HG03039 (cell line): ENCODE results near the gene ROR1.
"Not testable (repeated sequence)": the region's sequence is repeated elsewhere in the genome, so short reads cannot be mapped to it uniquely, and the experiment has no call there.

ENCODE experiments used
- ATAC-seq: cut with Tn5 transposase; IDR thresholded peaks from one replicate; pipeline ENCODE4 v1.9.1; 2021; ENCODE audit warnings: mild to moderate bottlenecking, moderate library complexity; ENCODE audit not compliant: unreplicated experiment

ROR1 gene

DNA sequence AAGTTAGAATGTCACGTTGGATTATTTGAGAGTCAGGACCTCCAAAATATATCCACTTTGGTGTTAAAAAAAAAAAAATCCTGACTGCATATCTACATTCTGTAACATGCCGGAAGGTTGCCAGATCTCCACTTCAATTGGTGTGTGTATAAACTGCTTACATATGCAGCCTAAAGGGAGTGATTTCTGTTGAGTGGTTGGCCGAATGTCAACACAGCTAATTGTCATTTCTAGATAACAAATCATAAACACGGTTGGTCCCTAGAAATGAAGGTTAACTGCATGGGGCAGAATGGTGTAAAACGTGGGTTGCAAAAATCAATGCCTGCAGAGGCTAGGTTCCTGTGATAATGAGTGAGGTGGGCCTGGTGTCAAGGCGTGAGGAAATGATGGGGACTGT lies 15.0 kb upstream of the ROR1 start:
- no peak for ATAC-seq

DNA sequence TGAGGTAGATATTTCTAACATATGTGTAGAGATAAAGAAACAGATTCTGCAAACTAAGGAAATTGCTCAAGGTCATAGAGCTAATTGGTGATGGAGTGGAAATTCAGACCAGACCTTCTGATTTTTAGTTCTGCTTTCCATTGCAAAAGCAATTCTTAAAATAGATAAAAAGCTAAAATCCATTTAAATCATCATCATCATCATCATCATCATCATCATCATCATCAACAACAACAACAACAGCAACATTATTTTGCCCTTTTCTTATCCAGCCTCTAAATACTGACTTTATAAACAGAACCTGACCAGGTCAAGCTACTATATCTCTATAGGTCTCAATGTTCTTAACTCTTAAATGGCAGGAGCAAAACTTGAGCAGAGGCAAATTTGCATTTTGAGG lies 14.0 kb upstream of the ROR1 start:
- no peak for ATAC-seq

DNA sequence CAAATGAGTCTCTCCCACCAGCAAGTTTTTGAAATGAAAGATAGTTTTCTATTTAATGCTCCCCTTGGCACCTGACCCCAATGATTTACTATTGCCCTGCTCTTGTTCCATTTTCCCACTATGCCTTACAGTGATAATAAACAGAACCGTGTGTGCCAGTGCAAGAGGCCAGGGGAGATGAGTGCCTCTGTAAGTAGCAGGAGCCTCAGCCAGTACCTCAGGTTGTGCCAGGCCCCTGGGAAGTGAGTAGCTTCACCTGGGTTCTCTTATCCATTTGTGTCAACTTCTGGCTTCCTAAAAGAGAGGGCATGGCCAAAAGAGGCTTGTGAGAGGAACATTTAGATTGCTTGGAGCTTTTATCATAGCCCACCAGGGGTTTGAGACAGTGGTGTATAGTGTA lies 3.4 kb upstream of the ROR1 start:
- ATAC-seq = no peak

DNA sequence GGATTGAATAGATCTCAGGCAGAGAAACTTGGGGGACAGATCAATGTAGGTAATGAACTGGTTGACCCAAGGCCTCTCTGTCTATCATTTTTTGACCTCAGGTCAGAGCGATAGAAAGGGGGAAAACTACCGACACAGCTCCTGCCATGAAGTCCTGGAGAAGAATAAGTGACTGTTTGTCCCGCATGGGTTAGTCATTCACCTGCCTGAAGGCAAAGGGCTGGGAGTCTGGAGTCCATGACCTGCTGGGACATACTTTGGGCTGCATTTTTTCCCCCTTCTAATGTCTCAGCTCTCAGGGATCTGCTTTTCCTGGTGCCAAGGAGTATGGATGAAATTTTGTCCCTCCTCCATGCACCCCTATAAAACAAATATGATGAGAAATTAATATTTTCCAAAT lies 1.6 kb upstream of the ROR1 start:
- ATAC-seq = no peak

DNA sequence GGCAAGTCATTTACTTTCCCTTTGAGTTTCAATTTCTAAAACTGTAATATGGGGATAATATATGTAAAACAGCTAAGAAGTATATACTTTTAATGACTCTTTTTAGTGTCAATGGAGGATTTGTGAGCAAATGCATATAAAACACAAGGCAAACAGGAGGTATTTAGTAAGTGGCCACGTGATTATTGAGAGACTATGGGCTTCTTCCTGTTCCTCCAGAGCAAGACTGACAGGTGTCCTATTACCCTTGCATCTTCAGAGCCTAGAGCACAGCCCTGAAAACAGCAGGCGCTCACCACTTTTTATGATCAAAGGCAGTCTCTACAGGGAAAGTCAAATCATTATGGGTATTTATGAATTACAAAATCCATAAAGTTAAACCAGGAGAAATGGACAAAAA lies 941 bp upstream of the ROR1 start:
- ATAC-seq = no peak

DNA sequence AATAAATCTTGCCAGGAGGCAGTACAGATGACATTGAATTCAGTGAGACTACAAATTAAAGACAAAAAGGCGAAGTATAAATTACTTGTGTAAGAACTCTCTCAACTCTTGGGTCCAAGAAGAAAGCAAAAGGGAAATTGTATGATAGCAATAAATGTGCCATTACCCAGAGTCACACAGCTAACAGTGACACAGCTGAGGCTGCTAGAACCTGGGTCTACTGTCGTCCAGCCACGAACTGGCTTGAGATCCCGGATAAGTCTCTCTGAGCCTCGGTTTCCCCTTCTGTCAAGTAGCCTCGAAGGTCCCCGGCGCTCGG lies 362 bp upstream of the ROR1 start:
- ATAC-seq = no peak

DNA sequence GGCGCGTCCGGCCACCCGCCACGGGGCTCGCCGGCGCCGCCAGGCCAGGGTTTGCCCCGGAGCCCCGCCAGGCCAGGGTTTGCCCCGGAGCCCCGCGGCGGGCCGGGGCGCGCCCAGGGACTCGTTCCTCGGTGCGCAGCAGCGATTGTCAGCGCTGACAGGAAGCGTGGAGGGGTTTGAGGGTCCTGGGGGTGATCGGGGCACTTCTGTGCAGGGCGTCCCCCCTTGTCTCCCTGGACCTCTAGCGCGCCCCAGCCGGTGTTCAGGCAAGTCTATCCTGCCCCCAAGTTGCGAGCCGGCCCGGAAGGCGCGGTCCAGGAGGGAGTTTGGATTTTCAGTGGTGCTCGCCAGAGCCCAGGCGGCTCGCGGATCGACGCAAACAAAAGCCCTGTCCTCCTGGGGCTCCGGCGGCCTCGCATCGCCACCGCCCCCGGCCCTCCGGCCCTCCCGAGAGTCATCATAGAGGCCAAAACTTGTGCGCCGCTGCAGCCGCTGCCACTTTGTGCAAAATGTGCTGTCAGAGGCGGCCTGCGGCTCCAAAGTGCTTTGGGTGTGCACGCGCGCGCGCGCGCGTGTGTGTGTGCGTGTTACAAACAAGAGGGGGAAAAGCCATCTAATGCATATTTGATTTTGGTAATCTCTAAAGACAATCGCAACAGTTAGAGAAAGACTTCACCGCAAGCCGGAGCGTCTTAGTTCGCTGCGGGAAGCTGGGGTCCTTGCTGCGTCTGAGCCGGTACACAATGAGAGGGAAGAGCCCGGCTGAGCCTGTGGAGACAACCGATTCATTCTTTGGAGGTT lies 1.0 kb downstream of the ROR1 start:
- no peak for ATAC-seq

DNA sequence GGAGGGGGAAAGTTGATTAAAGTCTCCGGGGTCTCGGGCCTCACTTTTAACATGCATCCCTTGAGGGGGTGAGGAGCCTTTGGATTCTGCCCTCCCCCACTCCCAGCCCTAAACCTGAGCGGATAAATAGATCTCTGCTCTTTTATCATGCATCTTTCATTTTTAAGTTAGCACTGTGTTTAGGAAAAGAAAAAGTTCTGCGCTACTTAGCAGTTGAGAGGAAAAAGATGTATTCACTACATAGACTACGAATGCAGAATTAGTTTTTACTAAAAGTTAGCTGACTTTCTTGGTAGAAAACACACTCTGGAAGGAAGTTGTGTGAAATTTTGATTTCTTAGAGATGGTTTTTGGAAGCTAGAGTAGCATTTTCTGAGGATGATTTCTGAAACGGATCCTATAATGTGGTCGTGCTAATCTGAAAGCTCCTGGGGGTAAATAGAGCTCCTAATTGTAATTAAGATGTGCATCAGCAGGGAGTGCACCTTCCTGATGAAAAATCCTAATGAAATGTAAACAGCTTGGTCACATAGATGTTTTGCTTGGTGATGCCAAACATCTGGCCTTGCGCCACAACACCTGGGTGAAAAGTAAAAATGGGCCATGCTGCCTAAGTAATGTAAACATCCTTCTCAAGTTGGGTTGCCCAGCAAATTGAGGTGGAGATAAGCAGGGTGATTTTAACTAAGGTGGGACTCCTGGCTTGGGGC lies 1.8 kb downstream of the ROR1 start:
- no peak for ATAC-seq

DNA sequence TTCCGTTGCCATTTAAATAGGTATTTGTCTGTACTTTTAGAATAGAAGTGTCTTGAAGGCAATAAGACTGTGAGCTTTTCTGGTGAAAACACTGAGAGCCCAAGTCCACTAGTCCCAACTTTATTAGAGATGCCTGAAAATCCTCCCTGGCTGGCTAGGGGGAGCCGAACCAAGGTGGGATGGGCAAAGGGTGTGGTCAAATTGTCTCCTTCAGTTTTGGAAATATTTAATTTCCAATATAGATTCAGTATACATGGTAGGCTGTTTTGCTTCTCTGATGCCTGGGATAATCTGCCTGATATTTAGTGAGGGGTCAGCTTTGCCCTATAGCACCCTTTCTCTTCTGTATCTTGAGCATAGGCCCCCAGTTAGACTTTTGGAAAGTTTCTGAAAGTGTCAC lies 3.5 kb downstream of the ROR1 start:
- no peak for ATAC-seq

DNA sequence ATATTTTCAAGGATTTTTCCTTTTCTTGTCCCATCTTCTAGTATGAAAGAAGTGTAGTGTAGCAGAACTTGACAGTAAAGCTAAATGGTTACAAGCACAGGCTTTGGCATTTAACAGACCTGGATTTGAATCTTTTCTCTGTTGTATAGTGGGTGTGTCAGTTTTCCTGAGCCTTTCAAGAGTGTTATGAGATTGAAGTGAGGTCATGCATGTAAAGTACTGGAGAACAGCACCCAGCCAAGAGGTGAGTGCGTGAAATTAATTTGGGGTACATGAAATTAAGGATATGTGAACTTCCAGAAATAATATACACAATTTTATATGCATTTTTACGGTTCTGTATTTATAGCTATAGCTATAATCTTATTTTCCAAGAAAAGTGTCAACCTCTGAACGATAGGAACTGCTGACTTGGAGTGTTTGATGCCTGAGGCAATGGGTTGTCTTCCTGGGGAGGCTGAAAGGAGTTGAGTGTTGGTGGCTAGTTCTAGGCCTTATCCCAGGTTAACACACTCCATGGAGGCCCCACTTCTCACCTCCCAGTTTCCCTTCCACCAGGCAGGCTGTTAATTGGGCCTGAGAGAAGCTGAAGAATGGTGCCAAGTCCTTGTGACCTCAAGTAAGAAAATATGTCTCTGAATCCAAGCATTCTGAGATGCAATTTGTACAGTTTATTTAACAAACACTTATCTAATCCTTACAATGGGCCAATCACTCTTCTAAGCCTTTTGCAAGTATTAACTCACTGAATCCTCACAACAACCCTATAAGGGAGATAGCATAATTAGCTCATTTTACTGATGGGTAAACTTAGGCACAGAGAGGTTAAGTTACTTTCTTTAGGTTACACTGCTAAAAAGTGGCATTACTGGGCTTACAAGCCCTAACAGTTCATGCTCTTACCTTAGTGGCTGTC lies 4.4 kb downstream of the ROR1 start:
- no peak for ATAC-seq

DNA sequence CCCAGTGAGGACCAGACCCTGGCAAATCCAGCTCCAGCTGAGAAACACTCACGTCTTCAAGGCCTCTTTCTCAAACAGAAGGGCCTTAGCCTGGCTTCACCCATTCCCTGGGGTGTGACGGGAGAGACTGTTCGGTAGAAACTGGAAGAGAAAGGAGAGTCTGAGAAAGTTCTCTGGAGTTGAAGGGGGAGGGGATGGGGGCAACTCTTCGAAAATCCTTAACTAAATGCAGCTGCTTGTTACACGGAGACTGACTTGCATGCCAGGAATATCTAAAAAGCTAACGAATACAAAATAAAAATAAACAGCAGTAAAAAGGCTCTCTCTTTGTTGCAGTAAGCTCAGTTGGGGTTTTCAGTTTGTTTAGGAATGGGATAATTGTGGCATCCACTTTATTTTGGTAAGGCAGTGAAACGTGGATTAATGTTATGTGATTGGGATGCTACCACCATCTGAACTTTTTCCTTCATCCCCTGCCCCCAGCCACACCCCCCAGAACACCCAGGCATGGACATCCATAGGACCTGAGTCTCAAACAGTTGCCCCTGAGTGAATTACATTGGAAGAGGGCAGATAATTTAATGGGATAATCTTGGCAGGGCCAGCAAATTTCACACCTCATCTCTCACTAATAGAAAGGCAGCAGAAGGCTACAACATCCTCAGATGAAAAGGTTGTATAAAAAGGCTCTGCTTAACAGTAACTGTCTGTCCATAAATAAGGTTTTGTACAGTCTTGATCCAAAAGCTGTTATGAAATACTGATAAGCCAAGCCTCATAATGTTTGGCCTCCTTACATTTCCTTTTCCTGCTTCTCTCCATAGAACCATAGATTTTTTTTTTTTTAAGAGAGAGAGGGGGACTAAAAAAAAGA lies 5.8 kb downstream of the ROR1 start:
- no peak for ATAC-seq

DNA sequence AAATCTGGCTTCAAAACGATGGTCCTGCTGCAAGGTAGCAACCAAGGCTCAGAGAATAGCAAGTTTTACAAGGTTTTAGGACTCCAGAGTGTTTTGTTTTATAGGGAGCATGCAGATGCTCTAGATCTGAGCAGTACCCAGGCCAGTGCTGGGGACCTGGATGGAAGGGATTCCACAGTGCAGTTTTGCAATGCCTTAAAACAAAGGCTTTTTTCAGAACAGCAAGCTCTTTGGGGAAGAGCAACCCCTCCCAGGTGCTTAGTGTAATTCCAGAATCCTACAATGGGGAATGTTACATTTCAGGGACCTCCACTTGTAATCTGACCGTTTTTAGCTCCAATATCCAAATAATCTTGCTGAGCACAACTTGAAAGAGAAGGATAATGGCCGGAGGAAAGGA lies 6.7 kb downstream of the ROR1 start:
- no peak for ATAC-seq

DNA sequence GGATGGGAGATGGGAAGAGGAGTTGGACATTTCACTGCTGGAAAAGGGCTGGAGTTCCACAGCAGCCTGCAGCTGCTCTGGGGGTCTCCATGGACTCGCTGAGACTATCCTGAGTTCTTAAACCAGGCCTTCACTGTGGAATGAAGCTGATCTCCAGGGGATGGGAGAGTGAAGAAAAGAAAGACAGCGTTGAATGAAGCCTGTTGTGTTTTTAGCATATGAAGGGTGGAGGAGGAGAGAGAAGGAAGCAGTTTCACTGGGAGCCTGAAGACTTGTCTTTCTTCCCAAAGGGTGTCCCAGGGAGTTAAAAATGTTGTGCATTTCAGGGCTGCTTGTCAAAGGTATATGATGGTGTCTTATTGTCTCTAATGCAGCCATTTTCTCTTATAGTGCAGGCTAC lies 9.2 kb downstream of the ROR1 start:
- no peak for ATAC-seq

DNA sequence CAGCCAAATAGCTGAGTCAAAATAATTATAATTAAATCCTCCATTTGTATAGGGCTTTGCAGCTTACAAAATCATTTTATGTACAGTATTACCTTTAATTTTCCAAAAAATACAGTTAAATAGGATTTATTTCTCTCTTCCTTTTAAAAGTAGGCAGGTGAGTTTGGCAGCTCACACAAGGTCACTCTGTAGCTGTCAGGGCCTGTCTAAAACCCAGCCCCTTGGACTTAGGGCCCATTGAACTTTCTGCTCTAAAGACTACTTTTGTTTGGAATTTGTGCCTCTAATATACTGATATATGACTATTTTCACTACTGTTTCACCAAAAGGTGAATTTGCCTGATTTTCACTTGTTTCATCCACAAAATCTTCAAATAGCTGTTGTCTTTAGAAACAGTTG lies 10.3 kb downstream of the ROR1 start:
- no peak for ATAC-seq

DNA sequence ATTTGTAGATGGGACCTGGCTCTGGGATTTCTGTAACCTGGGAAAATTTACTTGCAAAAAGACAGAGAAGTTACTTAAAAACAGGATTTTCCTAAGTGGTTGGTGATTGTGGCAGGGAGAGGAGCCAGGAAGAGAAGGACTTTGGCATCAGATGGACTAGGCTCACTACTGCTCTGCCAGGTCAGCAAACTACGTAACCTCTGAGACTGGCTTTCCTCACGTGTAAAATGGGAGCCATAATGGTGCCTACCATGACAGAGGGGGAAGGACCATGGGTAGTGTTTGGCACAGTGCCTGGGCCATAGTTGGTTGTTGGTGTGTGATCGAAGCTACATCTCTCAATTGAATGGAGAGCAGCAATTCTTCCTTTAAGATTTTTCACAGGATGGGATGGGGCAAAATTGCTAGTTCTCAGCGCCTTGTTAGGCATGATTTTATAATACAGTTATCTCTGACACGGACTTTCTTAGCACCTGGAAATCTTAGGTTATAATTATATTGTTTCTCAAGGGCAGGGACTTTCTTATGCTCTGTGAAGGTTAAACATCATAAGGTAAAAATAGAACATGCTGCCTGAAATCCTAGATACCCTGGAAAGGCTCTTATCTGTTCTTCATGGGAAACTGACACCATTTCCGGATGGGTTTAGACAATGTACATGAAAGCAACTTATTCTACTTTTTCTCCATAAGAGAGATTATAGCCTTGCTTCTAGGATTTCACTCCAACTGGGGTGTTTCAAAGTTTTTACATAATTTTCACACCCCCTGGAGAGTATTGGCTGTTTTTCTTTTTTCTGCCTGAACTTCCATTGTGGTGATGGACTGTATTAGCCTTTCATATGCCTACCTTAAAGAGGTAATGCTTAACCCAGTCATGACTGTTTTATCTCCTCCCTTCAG lies 10.9 kb downstream of the ROR1 start:
- ATAC-seq = no peak

DNA sequence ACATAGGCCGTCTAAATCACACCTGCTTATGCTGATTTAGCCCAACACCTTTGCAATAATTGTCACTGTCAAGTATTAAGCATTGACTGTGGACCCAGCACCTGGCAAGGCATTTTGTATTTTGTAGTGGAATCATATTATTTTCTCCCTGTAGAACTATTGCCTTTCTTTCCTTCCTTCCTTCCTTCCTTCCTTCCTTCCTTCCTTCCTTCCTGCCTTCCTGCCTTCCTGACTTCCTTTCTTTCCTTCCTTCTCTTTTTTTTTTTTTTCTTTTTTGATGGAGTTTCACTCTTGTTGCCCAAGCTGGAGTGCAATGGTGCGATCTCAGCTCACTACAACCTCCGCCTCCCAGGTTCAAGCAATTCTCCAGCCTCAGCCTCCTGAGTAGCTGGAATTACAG lies 13.5 kb downstream of the ROR1 start:
- ATAC-seq = not testable (repeated sequence)

DNA sequence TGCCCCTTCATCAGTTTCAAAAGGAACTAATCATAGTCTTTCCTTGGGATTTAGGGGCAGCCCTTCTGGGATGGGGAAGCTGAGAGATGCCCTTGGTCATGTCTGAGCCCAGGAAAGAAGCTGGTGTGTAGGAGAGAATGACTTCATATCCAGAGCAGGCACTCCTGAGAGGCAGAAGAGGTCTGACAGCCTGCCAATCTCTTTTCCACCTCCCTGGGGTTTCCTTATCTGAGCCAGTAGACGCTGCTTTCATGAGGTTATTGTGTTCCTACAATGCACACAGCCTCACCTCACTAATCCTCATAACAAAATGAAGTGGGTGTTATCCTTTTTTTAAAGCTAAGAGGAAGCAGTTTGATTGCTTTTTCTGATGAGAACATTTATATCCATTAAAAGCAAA lies 14.1 kb downstream of the ROR1 start:
- ATAC-seq = no peak

DNA sequence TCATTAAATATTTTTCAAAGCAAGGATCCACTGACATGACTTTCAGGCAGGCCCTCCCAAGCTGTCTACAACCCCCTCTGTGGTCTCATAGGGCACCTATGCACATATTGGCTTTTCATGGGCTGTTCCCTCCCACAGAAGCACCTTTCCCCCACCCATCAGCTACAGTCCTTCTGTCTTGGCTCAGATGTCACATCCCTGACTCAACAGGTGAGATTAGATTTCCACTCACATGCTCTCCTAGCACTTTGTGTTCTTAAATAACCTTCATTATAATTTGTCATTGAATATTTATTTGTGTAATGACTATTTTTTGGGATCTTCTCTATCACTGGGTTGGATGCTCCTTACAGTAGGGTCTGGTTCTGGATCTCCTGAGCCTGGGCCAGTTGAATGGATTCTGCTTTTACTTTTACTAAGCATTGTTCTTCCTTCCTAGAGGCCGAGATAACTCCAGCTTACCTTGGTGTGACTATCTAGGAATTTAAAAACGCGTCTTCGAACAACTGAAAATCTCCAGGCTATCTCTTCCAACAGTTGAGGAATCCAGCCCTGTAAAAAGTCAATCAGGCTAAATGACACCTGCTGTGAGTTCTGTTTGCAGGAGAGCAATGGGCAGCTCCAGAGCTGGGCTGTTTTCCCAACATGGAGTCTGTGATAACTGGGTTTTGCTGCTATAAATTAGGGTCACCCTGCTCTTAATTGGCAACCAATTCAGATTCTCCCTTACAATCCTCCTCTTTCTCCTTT lies 16.2 kb downstream of the ROR1 start:
- no peak for ATAC-seq

DNA sequence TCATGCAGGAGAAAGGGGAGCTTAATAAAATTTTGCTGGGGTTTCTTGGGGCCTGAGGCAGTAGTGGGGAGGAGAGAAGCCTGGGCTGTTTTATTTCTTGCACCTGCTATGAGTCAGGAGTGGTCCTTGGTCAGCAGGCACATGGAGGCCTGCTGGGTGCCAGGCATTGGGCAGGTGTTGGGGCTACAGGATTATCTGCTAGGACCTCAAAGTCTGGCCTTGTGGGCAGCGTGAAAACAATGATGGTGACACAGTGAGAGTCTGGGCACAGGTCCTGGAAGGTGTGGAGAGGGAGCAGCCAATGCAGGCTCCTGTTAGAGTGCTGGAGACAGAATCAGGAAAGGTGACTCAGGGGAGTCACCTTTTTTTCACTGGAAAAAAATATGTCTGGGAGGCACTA lies 17.2 kb downstream of the ROR1 start:
- ATAC-seq = no peak
